Astrocyte (in vitro differentiated cells and primary cell): ENCODE data around the gene SCCPDH. TPM values are rescaled to one million over a fixed set of nuclear protein-coding genes. Genes with fewer than 3 reads are reported as not detected.

Experiments used
- DNase-seq: peaks from one replicate; pipeline ENCODE4 v3.0.0-alpha.2; 2010; ENCODE audit warnings: low read depth
- FAIRE-seq: peaks from 2 replicates; lab custom pipeline; 2011; peaks lifted over from hg19 to GRCh38; lab: Jason Lieb, UNC
- H2AFZ ChIP-seq: 2 replicates; pipeline ENCODE4 v1.6.0; 2012; ENCODE audit warnings: low read depth, low read length, inconsistent platforms
- H3K27ac ChIP-seq: 2 replicates; pipeline ENCODE4 v1.5.1; 2011; ENCODE audit warnings: low read depth, low read length, inconsistent platforms
- H3K27me3 ChIP-seq: 2 replicates; pipeline ENCODE4 v1.6.0; 2011; ENCODE audit warnings: low read length, inconsistent platforms; ENCODE audit not compliant: insufficient read depth
- H3K36me3 ChIP-seq: 2 replicates; pipeline ENCODE4 v1.5.1; 2011; ENCODE audit warnings: low read length, inconsistent platforms; ENCODE audit not compliant: insufficient read depth
- H3K4me1 ChIP-seq: 2 replicates; pipeline ENCODE4 v1.5.1; 2011; ENCODE audit warnings: low read length, inconsistent platforms; ENCODE audit not compliant: insufficient read depth
- H3K4me2 ChIP-seq: 2 replicates; pipeline ENCODE4 v1.6.0; 2012; ENCODE audit warnings: low read length, inconsistent platforms
- H3K4me3 ChIP-seq: 2 replicates; pipeline ENCODE4 v1.5.1; 2011; ENCODE audit warnings: low read depth, mild to moderate bottlenecking, low read length, inconsistent platforms; ENCODE audit not compliant: insufficient read depth
- H3K79me2 ChIP-seq: 2 replicates; pipeline ENCODE4 v1.6.0; 2012; ENCODE audit warnings: mild to moderate bottlenecking, low read length, inconsistent platforms; ENCODE audit not compliant: insufficient read depth
- H3K9ac ChIP-seq: 2 replicates; pipeline ENCODE4 v1.6.0; 2012; ENCODE audit warnings: mild to moderate bottlenecking, low read length, inconsistent platforms
- H3K9me3 ChIP-seq: 2 replicates; pipeline ENCODE4 v1.5.1; 2012; ENCODE audit warnings: low read depth, mild to moderate bottlenecking, low read length, inconsistent platforms; ENCODE audit not compliant: insufficient read depth
- H4K20me1 ChIP-seq: 2 replicates; pipeline ENCODE4 v1.6.0; 2012; ENCODE audit warnings: low read length, inconsistent platforms; ENCODE audit not compliant: insufficient read depth
- H3K27ac Mint-ChIP-seq: one replicate; pipeline ENCODE4 v1.8.0; 2021; ENCODE audit warnings: mild to moderate bottlenecking, mixed read lengths; ENCODE audit not compliant: unreplicated experiment
- H3K27me3 Mint-ChIP-seq: one replicate; pipeline ENCODE4 v1.8.0; 2021; ENCODE audit warnings: low read depth, mixed read lengths; ENCODE audit not compliant: unreplicated experiment
- H3K36me3 Mint-ChIP-seq: one replicate; pipeline ENCODE4 v1.8.0; 2021; ENCODE audit warnings: low read depth, mixed read lengths; ENCODE audit not compliant: unreplicated experiment
- H3K4me1 Mint-ChIP-seq: one replicate; pipeline ENCODE4 v1.8.0; 2021; ENCODE audit warnings: low read depth, mixed read lengths; ENCODE audit not compliant: unreplicated experiment
- H3K4me3 Mint-ChIP-seq: one replicate; pipeline ENCODE4 v1.8.0; 2021; ENCODE audit warnings: mild to moderate bottlenecking, moderate library complexity, mixed read lengths; ENCODE audit not compliant: unreplicated experiment
- H3K9me3 Mint-ChIP-seq: one replicate; pipeline ENCODE4 v1.8.0; 2021; ENCODE audit warnings: mild to moderate bottlenecking, mixed read lengths; ENCODE audit not compliant: unreplicated experiment
- CTCF ChIP-seq: IDR thresholded peaks from 2 replicates; pipeline ENCODE4 v1.5.1; 2011; ENCODE audit warnings: low read depth, mild to moderate bottlenecking, inconsistent platforms, low read length, moderate library complexity; ENCODE audit not compliant: insufficient read depth
- EZH2 ChIP-seq: IDR thresholded peaks from 2 replicates; pipeline ENCODE4 v1.6.1; 2012; ENCODE audit warnings: mild to moderate bottlenecking, low read length, inconsistent platforms; ENCODE audit not compliant: insufficient read depth
- total RNA-seq: library from RNA; stranded (reverse); gene quantifications from 2 replicates; pipeline ENCODE4 v1.2.1, GENCODE V29; 2021

The SCCPDH gene
- total RNA-seq, 1 donor from 2014 or later, result 25.0 TPM

- no peaks in the 10 kb centered on the region for H4K20me1 ChIP-seq
- H3K4me1 ChIP-seq, result no peaks in the 10 kb centered on the region
- H3K36me3 ChIP-seq, result peaks cover 15% of the 10 kb centered on the region
- H3K9ac ChIP-seq, result no peak overlapping the region
- H3K4me3 Mint-ChIP-seq, result no peak overlapping the region
- peaks cover 17% of the 10 kb centered on the region for H3K36me3 Mint-ChIP-seq
- H3K27ac ChIP-seq, result no peak overlapping the region
- H3K27me3 Mint-ChIP-seq, result no peaks in the 10 kb centered on the region
- no peaks in the 10 kb centered on the region for H3K9me3 ChIP-seq
- no peaks in the 10 kb centered on the region for H3K79me2 ChIP-seq
- H3K27me3 ChIP-seq, result no peaks in the 10 kb centered on the region
- TF ChIP-seq CTCF (no peak), EZH2 (no peak)
- H3K4me1 Mint-ChIP-seq, result no peaks in the 10 kb centered on the region
- no peak overlapping the region for H2AFZ ChIP-seq
- no peak for DNase-seq
- H3K27ac Mint-ChIP-seq, result no peak overlapping the region
- FAIRE-seq, result no peak
- H3K4me3 ChIP-seq, result no peak overlapping the region
- no peaks in the 10 kb centered on the region for H3K9me3 Mint-ChIP-seq
- H3K4me2 ChIP-seq, result no peak overlapping the region
Observed at GRCh38 chr1:246771366-246771765, 47.2 kb downstream of the SCCPDH start.

GRCh38 chr1:246772686-246773085, 48.5 kb downstream of the SCCPDH start:
- Histone ChIP-seq H2AFZ (no peak overlapping the region), H3K27me3 (no peaks in the 10 kb centered on the region), H3K9me3 (no peaks in the 10 kb centered on the region), H3K9ac (no peak overlapping the region), H3K27ac (no peak overlapping the region), H3K4me3 (no peak overlapping the region), H3K36me3 (peaks cover 15% of the 10 kb centered on the region), H4K20me1 (no peaks in the 10 kb centered on the region), H3K79me2 (no peaks in the 10 kb centered on the region), H3K4me2 (no peak overlapping the region), H3K4me1 (no peaks in the 10 kb centered on the region)
- DNase-seq (no peak), FAIRE-seq (no peak)
- H3K36me3 Mint-ChIP-seq, result peaks cover 22% of the 10 kb centered on the region
- TF ChIP-seq CTCF (no peak), EZH2 (no peak)
- H3K9me3 Mint-ChIP-seq, result no peaks in the 10 kb centered on the region
- no peak overlapping the region for H3K4me3 Mint-ChIP-seq
- H3K27me3 Mint-ChIP-seq, result no peaks in the 10 kb centered on the region
- H3K4me1 Mint-ChIP-seq, result no peaks in the 10 kb centered on the region
- H3K27ac Mint-ChIP-seq, result no peak overlapping the region

GRCh38 chr1:246773213-246773641, 49.0 kb downstream of the SCCPDH start:
- Histone ChIP-seq H3K9me3 (no peaks in the 10 kb centered on the region), H3K4me3 (no peak overlapping the region), H3K4me2 (no peak overlapping the region), H3K27ac (no peak overlapping the region), H3K27me3 (no peaks in the 10 kb centered on the region), H3K79me2 (no peaks in the 10 kb centered on the region), H2AFZ (no peak overlapping the region), H3K36me3 (peaks cover 13% of the 10 kb centered on the region), H4K20me1 (no peaks in the 10 kb centered on the region), H3K9ac (no peak overlapping the region), H3K4me1 (no peaks in the 10 kb centered on the region)
- Mint-ChIP-seq H3K9me3 (no peaks in the 10 kb centered on the region), H3K4me1 (no peaks in the 10 kb centered on the region), H3K36me3 (peaks cover 22% of the 10 kb centered on the region), H3K4me3 (no peak overlapping the region), H3K27me3 (no peaks in the 10 kb centered on the region), H3K27ac (no peak overlapping the region)
- TF ChIP-seq CTCF (no peak), EZH2 (no peak)
- FAIRE-seq (no peak), DNase-seq (no peak)
